ENCODE results near the gene SCAMP3.
"Not testable (repeated sequence)": the region's sequence is repeated elsewhere in the genome, so short reads cannot be mapped to it uniquely, and the experiment has no call there.

The SCAMP3 gene

GRCh38 chr1:155233502-155233901 lies 28.7 kb downstream of the SCAMP3 start:
- H3K4me3 Mint-ChIP-seq; H3K27ac Mint-ChIP-seq; H3K9me3 Mint-ChIP-seq (ENCODE audit: low read depth); H3K36me3 Mint-ChIP-seq; H3K27me3 Mint-ChIP-seq; H3K4me1 Mint-ChIP-seq (ENCODE audit: low read depth): not testable (repeated sequence)

- H3K27me3 Mint-ChIP-seq; H3K4me3 Mint-ChIP-seq; H3K27ac Mint-ChIP-seq; H3K36me3 Mint-ChIP-seq; H3K9me3 Mint-ChIP-seq (ENCODE audit: low read depth): not testable (repeated sequence)
- peaks cover 11% of the 10 kb centered on the region for H3K4me1 Mint-ChIP-seq (ENCODE audit: low read depth)
Observed at GRCh38 chr1:155232001-155232978, 29.9 kb downstream of the SCAMP3 start.

- Mint-ChIP-seq H3K27ac (peak overlapping the region; percentile 4), H3K4me1 (ENCODE audit: low read depth) (peaks cover 16% of the 10 kb centered on the region)
- not testable (repeated sequence) for H3K4me3 Mint-ChIP-seq; H3K9me3 Mint-ChIP-seq (ENCODE audit: low read depth); H3K36me3 Mint-ChIP-seq; H3K27me3 Mint-ChIP-seq
Observed at GRCh38 chr1:155231302-155231701, 30.9 kb downstream of the SCAMP3 start.

DNA sequence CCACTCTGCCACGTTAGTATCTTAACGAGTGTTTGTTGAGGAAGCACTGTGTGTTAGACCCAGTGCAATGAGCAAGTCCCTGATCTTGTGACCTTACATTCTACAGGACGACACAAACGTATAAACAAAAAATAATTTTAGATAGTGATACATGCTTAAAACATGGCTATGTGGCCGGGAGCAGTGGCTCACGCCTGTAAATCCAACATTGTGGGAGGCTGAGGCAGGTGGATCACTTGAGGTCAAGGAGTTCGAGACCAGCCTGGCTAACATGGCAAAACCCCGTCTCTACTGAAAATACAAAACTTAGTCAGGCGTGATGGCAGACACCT lies 34.1 kb downstream of the SCAMP3 start:
- Mint-ChIP-seq H3K4me1 (ENCODE audit: low read depth) (peaks cover 21% of the 10 kb centered on the region), H3K27ac (peak overlapping the region; percentile 98), H3K4me3 (peak overlapping the region; percentile 91), H3K27me3 (no peaks in the 10 kb centered on the region), H3K9me3 (ENCODE audit: low read depth) (no peaks in the 10 kb centered on the region), H3K36me3 (no peaks in the 10 kb centered on the region)

DNA sequence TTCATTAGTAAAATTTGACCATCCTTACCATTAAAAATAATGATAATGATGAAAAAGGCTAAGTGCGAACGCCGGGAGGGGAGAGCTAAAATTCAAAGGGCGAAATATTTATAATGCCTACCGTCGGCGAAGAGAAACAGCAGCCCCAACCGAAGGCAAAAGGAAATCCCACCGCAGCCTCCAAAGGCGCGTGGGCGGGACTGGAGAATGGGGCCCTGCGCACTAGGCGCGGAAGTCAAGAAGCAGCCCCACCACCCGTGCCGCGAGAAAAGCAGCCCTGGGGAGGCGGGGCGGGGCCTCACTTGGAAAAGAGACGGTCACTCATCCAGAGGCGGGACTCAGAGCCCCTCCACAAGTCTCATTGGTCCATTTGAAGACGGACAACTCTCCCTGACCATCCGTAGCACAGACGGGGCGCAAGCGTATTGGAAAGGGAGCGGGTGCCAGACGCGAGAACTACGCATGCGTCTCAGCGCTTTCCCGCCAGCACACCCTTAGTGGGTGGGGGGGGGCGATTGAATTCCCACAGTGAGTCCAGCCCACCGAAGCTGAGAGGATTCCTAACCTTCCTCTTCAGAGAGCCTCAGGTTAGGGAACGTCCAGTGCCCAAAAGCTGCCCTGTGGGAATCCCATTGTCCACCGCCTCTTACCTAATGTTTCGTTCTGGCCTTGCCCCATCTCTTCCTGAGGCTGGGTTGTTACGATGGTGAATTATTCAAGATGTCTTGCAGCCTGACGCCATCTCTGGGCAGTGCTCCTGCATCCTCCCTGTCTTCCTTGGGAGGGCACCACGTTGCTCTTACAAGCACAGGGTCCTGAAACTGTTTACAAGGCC lies 34.7 kb downstream of the SCAMP3 start:
- H3K36me3 Mint-ChIP-seq = no peaks in the 10 kb centered on the region
- no peaks in the 10 kb centered on the region for H3K9me3 Mint-ChIP-seq (ENCODE audit: low read depth)
- H3K4me1 Mint-ChIP-seq (ENCODE audit: low read depth) = peaks cover 21% of the 10 kb centered on the region
- H3K27me3 Mint-ChIP-seq = no peaks in the 10 kb centered on the region
- peak overlapping the region; percentile 91 for H3K4me3 Mint-ChIP-seq
- H3K27ac Mint-ChIP-seq = peak overlapping the region; percentile 98

- H3K36me3 Mint-ChIP-seq = no peaks in the 10 kb centered on the region
- H3K27ac Mint-ChIP-seq = peak overlapping the region; percentile 98
- peak overlapping the region; percentile 91 for H3K4me3 Mint-ChIP-seq
- H3K4me1 Mint-ChIP-seq (ENCODE audit: low read depth) = peaks cover 21% of the 10 kb centered on the region
- H3K9me3 Mint-ChIP-seq (ENCODE audit: low read depth) = no peaks in the 10 kb centered on the region
- H3K27me3 Mint-ChIP-seq = no peaks in the 10 kb centered on the region
Observed at GRCh38 chr1:155226910-155227260, 35.3 kb downstream of the SCAMP3 start.

DNA sequence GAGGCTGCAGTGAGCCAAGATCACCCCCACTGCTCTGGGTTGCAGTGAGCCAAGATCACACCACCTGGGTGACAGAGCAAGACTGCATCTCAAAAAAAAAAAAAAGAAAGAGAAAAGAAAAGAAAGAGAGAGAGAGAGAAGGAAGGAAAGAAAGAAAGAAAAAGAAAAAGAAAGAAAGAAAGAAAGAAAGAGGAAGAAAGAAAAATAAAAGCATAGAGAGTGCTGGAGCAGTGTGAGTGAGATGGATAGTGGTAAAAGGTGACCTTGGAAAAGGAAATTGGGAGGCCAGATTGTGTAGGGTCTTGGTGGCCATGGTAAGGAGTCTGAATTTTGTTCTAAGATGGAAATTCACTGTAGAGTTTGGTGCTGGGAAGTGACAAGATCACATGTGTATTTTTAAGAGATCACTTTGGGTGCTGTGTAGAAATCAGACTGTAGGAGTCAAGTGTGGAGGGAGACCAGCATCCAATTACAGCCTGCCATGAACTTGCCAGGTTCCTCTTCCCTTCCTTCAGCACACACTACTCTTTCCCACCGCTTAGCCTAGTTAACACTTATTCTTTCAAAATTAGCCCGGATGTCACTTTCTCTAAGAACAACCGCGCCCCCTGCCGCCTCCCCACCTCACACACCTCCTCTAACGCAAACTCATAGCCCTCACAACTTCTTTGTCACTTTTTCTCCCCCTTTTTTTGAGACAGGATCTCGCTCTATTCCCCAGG lies 35.8 kb downstream of the SCAMP3 start:
- Mint-ChIP-seq H3K9me3 (ENCODE audit: low read depth) (no peaks in the 10 kb centered on the region), H3K36me3 (no peaks in the 10 kb centered on the region), H3K4me3 (peak overlapping the region; percentile 91), H3K27me3 (no peaks in the 10 kb centered on the region), H3K27ac (peak overlapping the region; percentile 98), H3K4me1 (ENCODE audit: low read depth) (peaks cover 21% of the 10 kb centered on the region)

- Mint-ChIP-seq H3K4me1 (ENCODE audit: low read depth) (peaks cover 21% of the 10 kb centered on the region), H3K4me3 (peak overlapping the region; percentile 91)
- not testable (repeated sequence) for H3K9me3 Mint-ChIP-seq (ENCODE audit: low read depth); H3K27ac Mint-ChIP-seq; H3K36me3 Mint-ChIP-seq; H3K27me3 Mint-ChIP-seq
Observed at GRCh38 chr1:155225404-155225759, 36.8 kb downstream of the SCAMP3 start.

DNA sequence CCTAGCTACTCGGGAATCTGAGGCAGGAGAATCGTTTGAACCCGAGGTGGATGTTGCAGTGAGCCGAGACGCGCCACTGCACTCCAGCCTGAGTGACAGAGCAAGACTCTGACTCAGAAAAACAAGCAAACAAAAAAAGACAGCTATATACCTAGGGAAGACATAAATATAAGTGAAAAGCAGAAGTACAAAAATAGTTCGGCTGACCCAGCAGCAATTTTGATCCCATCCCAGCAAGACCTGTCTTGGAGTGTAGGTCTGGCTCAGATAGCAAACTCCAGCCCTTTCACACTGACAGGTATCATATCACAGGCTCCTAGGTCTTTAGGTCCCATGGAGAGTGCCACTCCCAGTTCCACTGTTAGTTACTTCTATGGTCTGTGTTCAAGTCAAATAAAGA lies 39.1 kb downstream of the SCAMP3 start:
- no peaks in the 10 kb centered on the region for H3K9me3 Mint-ChIP-seq (ENCODE audit: low read depth)
- no peak overlapping the region for H3K4me3 Mint-ChIP-seq
- no peak overlapping the region for H3K27ac Mint-ChIP-seq
- no peaks in the 10 kb centered on the region for H3K36me3 Mint-ChIP-seq
- H3K4me1 Mint-ChIP-seq (ENCODE audit: low read depth) = peaks cover 26% of the 10 kb centered on the region
- no peaks in the 10 kb centered on the region for H3K27me3 Mint-ChIP-seq

DNA sequence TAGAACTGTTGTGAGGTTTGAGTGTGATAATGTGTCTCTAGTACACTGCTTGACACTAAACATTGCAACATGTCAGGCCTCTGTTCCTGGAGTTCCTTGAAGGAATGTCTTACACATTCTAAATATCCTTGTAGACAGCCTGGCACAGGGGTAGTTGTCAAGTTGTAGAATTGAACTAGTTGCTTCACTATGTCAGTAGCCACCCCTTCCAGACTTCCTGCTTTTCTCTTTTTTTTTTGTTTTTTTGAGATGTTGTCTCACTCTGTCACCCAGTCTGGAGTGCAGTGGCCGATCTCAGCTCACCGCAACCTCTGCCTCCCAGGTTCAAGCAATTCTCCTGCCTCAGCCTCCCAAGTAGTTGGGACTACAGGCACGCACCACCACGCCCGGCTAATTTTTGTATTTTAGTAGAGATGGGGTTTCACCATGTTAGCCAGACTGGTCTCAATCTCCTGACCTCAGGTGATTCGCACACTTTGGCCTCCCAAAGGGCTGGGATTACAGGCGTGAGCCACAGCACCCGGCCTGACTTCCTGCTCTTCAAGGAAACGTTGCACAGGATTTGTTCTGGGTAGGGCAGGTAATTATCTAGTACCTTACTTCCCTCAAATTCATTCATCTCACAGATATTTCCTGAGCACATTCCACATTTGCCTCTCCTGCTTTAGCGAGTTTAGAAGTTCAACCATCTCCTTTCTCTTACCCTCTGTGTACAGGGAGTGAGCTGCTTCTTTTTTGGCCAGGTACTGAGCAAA lies 41.8 kb downstream of the SCAMP3 start:
- not testable (repeated sequence) for H3K4me3 Mint-ChIP-seq; H3K36me3 Mint-ChIP-seq; H3K9me3 Mint-ChIP-seq (ENCODE audit: low read depth); H3K27ac Mint-ChIP-seq; H3K27me3 Mint-ChIP-seq
- peaks cover 11% of the 10 kb centered on the region for H3K4me1 Mint-ChIP-seq (ENCODE audit: low read depth)

- Mint-ChIP-seq H3K4me1 (ENCODE audit: low read depth) (peaks cover 10% of the 10 kb centered on the region), H3K4me3 (no peak overlapping the region)
Observed at GRCh38 chr1:155219592-155220031, 42.5 kb downstream of the SCAMP3 start.

DNA sequence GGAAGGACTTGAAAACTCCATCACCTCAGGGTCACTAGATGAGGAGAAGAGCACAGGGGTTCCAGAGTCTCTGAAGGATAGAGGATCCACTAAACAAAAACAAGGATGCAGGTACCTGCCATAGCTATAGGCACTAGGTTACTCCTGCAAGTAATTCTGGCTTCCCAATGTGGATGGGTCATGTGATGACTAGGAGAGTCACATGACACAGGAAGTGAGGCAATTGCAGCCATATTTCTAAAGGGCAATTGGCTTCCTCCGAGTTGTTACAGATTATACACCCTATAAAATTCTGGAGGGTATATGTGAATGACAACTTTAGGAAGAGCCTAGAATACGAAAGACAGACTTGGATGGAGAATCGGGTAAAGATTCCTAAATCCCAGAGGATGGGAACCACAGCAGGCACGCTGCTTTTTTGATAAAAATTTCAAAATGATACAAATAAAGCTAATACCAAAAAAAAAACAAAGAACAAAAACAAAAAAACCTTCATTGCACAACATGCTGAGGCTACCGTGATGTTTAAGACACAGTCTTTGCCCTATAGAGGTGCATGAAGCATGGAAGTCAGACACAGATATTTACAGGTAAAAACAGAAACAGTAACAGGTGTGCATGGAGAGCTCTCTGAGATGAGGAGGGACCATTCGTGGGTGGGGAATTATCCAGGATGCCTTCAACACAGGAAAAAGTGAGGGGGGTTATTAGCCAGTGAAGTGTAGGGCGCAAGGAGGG lies 43.1 kb downstream of the SCAMP3 start:
- no peaks in the 10 kb centered on the region for H3K36me3 Mint-ChIP-seq
- no peaks in the 10 kb centered on the region for H3K27me3 Mint-ChIP-seq
- peaks cover 9% of the 10 kb centered on the region for H3K4me1 Mint-ChIP-seq (ENCODE audit: low read depth)
- no peak overlapping the region for H3K27ac Mint-ChIP-seq
- no peak overlapping the region for H3K4me3 Mint-ChIP-seq
- H3K9me3 Mint-ChIP-seq (ENCODE audit: low read depth) = no peaks in the 10 kb centered on the region

More at GRCh38 chr1:155219592-155220031, 42.5 kb downstream of the SCAMP3 start:
- Mint-ChIP-seq H3K27me3 (no peaks in the 10 kb centered on the region), H3K9me3 (ENCODE audit: low read depth) (no peaks in the 10 kb centered on the region), H3K27ac (no peak overlapping the region), H3K36me3 (no peaks in the 10 kb centered on the region)

- H3K36me3 Mint-ChIP-seq; H3K4me1 Mint-ChIP-seq (ENCODE audit: low read depth); H3K9me3 Mint-ChIP-seq (ENCODE audit: low read depth); H3K27me3 Mint-ChIP-seq; H3K4me3 Mint-ChIP-seq: not testable (repeated sequence)
- peak overlapping the region; percentile 0 for H3K27ac Mint-ChIP-seq
Observed at GRCh38 chr1:155214702-155215101, 47.5 kb downstream of the SCAMP3 start.

DNA sequence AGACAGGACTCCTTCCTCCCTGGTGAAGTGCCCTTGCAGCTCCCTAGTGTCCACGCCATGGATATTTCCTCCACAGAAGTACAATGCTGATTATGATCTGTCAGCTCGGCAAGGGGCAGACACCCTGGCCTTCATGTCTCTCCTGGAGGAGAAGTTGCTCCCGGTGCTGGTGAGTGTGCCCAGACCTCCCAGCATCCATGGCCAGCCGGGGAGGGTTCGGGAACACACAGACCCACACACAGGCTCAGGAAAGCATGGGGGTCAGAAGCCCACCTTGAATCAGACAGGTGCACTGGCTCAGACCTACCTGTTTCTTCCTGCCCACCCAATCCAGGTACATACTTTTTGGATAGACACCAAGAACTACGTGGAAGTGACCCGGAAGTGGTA lies 50.1 kb downstream of the SCAMP3 start:
- H3K9me3 Mint-ChIP-seq (ENCODE audit: low read depth); H3K4me3 Mint-ChIP-seq; H3K27me3 Mint-ChIP-seq; H3K36me3 Mint-ChIP-seq; H3K27ac Mint-ChIP-seq: not testable (repeated sequence)
- H3K4me1 Mint-ChIP-seq (ENCODE audit: low read depth) = peaks cover 14% of the 10 kb centered on the region
